HG02885 (cell line): ENCODE results near the gene STX16.

Experiments
- ATAC-seq: cut with Tn5 transposase; IDR thresholded peaks from one replicate; pipeline ENCODE4 v1.9.1; 2021; ENCODE audit warnings: mild to moderate bottlenecking; ENCODE audit not compliant: unreplicated experiment, poor library complexity

The STX16 gene

GRCh38 chr20:58669287-58670006 lies 18.4 kb downstream of the STX16 start:
- no peak for ATAC-seq

- no peak for ATAC-seq
Observed at GRCh38 chr20:58670102-58670501, 19.0 kb downstream of the STX16 start.

GRCh38 chr20:58670659-58671058 lies 19.6 kb downstream of the STX16 start:
- no peak for ATAC-seq

GRCh38 chr20:58673119-58673518 lies 22.0 kb downstream of the STX16 start:
- ATAC-seq, result no peak

GRCh38 chr20:58675146-58675584 lies 24.1 kb downstream of the STX16 start:
- no peak for ATAC-seq

- ATAC-seq, result no peak
Observed at GRCh38 chr20:58675641-58676040, 24.6 kb downstream of the STX16 start.

GRCh38 chr20:58676161-58676560 lies 25.1 kb downstream of the STX16 start:
- ATAC-seq, result no peak

- no peak for ATAC-seq
Observed at GRCh38 chr20:58677079-58677604, 26.1 kb downstream of the STX16 start.

GRCh38 chr20:58677808-58678207 lies 26.7 kb downstream of the STX16 start:
- no peak for ATAC-seq

- ATAC-seq, result no peak
Observed at GRCh38 chr20:58678806-58679205, 27.7 kb downstream of the STX16 start.

GRCh38 chr20:58682656-58683531 lies 31.8 kb downstream of the STX16 start:
- ATAC-seq, result no peak

- ATAC-seq, result no peak
Observed at GRCh38 chr20:58684291-58684690, 33.2 kb downstream of the STX16 start.

GRCh38 chr20:58685988-58686387 lies 34.9 kb downstream of the STX16 start:
- no peak for ATAC-seq

- ATAC-seq, result no peak
Observed at GRCh38 chr20:58688414-58688813, 37.3 kb downstream of the STX16 start.

GRCh38 chr20:58688840-58689239 lies 37.8 kb downstream of the STX16 start:
- no peak for ATAC-seq

- no peak for ATAC-seq
Observed at GRCh38 chr20:58690396-58691135, 39.5 kb downstream of the STX16 start.

- ATAC-seq, result no peak
Observed at GRCh38 chr20:58691773-58692578, 40.9 kb downstream of the STX16 start.

GRCh38 chr20:58692579-58693225 lies 41.6 kb downstream of the STX16 start, which contains the start of gene NPEPL1:
Gene NPEPL1, plus strand, starts transcription at chr20:58692800. Its CDS starts 101 bp downstream, at chr20:58692901.
- ATAC-seq, result peak; percentile 91
